HepG2 (cell line): ENCODE results near the gene ATP10D. TPM values are rescaled to one million over a fixed set of nuclear protein-coding genes. Genes with fewer than 3 reads are reported as not detected.

Source experiments
- ATF6 ChIP-seq: sonication (generic); formaldehyde crosslinking; conservative IDR thresholded peaks from 2 replicates; pipeline ENCODE4 v1.4.0; 2020; ENCODE audit warnings: missing genetic modification reagents
- BHLHE40 ChIP-seq: IDR thresholded peaks from 2 replicates; pipeline ENCODE4 v1.6.1; 2011; ENCODE audit warnings: low read length, improper control_type of control experiment
- CSRNP2 ChIP-seq: sonication (generic); formaldehyde crosslinking; conservative IDR thresholded peaks from 2 replicates; pipeline ENCODE4 v1.8.0; 2022; ENCODE audit warnings: low read depth, missing genetic modification reagents
- GABPA ChIP-seq, 2 experiments: IDR thresholded peaks; 2 replicates each; pipeline ENCODE4 v1.6.1; 2011 to 2016; ENCODE audit warnings: low read depth in 2 of 2, low read length in 1 of 2, missing biosample characterization in 1 of 2, missing genetic modification characterization in 1 of 2
- GFI1 ChIP-seq: sonication (generic); formaldehyde crosslinking; IDR thresholded peaks from 2 replicates; pipeline ENCODE4 v1.5.0; 2020; ENCODE audit warnings: missing genetic modification reagents, mild to moderate bottlenecking, borderline replicate concordance
- HMGXB3 ChIP-seq: sonication (generic); formaldehyde crosslinking; IDR thresholded peaks from 2 replicates; pipeline ENCODE4 v1.4.0; 2020; ENCODE audit warnings: missing genetic modification reagents, borderline replicate concordance
- HNRNPUL1 ChIP-seq: fragments of 200-400 bp; formaldehyde crosslinking; IDR thresholded peaks from 2 replicates; pipeline ENCODE4 v1.6.1; 2017; ENCODE audit warnings: low read depth, mild to moderate bottlenecking, low read length, moderate library complexity
- KLF12 ChIP-seq: sonication (generic); formaldehyde crosslinking; IDR thresholded peaks from 2 replicates; pipeline ENCODE4 v1.4.0; 2020; ENCODE audit warnings: missing genetic modification reagents, borderline replicate concordance
- LCORL ChIP-seq, 2 experiments: fragments of 450-650 bp in 1 of 2; sonication (generic) in 1 of 2; formaldehyde crosslinking in 1 of 2; IDR thresholded peaks; 2 replicates each; pipeline versions ENCODE4 v1.5.0 to v1.6.1; 2017 to 2020; ENCODE audit warnings: antibody characterized with exemption in 1 of 2, missing genetic modification reagents in 1 of 2
- MAF1 ChIP-seq: sonication (generic); formaldehyde crosslinking; IDR thresholded peaks from 2 replicates; pipeline ENCODE4 v1.5.0; 2020; ENCODE audit warnings: missing genetic modification reagents, borderline replicate concordance
- MIER3 ChIP-seq: IDR thresholded peaks from 2 replicates; pipeline ENCODE4 v1.6.1; 2016; ENCODE audit warnings: missing compliant biosample characterization, borderline replicate concordance
- NCOR1 ChIP-seq: fragments of 200-600 bp; sonication (generic); IDR thresholded peaks from 2 replicates; pipeline ENCODE4 v1.7.0; 2017; ENCODE audit warnings: antibody characterized with exemption, low read length, borderline replicate concordance
- PAXIP1 ChIP-seq: sonication (generic); formaldehyde crosslinking; conservative IDR thresholded peaks from 2 replicates; pipeline ENCODE4 v1.4.0; 2020; ENCODE audit warnings: mild to moderate bottlenecking, missing genetic modification reagents, moderate library complexity
- RXRA ChIP-seq: sonication (generic); formaldehyde crosslinking; IDR thresholded peaks from 2 replicates; pipeline ENCODE4 v1.5.1; 2020; ENCODE audit warnings: missing genetic modification reagents
- SAP130 ChIP-seq: IDR thresholded peaks from 2 replicates; pipeline ENCODE4 v1.6.1; 2016; ENCODE audit warnings: low read depth
- SNAI1 ChIP-seq: sonication (generic); formaldehyde crosslinking; IDR thresholded peaks from 2 replicates; pipeline ENCODE4 v1.5.0; 2020; ENCODE audit warnings: mild to moderate bottlenecking, missing genetic modification reagents, borderline replicate concordance
- ZFP36L1 ChIP-seq: sonication (generic); formaldehyde crosslinking; IDR thresholded peaks from 2 replicates; pipeline ENCODE4 v1.8.0; 2022; ENCODE audit warnings: mild to moderate bottlenecking, missing genetic modification reagents, moderate library complexity
- ZNF24 ChIP-seq: fragments of 450-650 bp; IDR thresholded peaks from 2 replicates; pipeline ENCODE4 v1.6.1; 2017; ENCODE audit warnings: antibody characterized with exemption, mild to moderate bottlenecking
- ZNF484 ChIP-seq: sonication (generic); formaldehyde crosslinking; IDR thresholded peaks from 2 replicates; pipeline ENCODE4 v1.5.1; 2020; ENCODE audit warnings: mild to moderate bottlenecking, low read depth, missing genetic modification reagents, borderline replicate concordance
- polyA plus RNA-seq, 8 experiments: library from polyadenylated mRNA; depleted of rRNA in 3 of 8; stranded (reverse) in 7 of 8; unstranded in 1 of 8; fragments of >200 nt; fragmentation: Illumina TruSeq in 4 of 8; extraction: Trizol in 4 of 8; gene quantifications; 2 replicates each; pipeline versions ENCODE4 v1.2.1 to v1.2.3, GENCODE V29; 2011 to 2016; ENCODE audit warnings: low read depth in 4 of 8, missing spikeins in 1 of 8, mixed read lengths in 1 of 8; ENCODE audit not compliant: insufficient read depth in 1 of 8
- total RNA-seq, 5 experiments: library from RNA; depleted of rRNA; stranded (reverse); fragments of >200 nt; fragmentation: Illumina TruSeq; extraction: Trizol; gene quantifications; 2 replicates each; pipeline ENCODE4 v1.2.3, GENCODE V29; 2016; ENCODE audit warnings: low read depth in 1 of 5

The ATP10D gene
- total and polyA plus RNA-seq, 2 of the 13 experiments (the other 11 are each of a cell fraction or from before 2014, with no cell fraction given) = 2.2 to 9.8 TPM

- TF ChIP-seq ATF6 (CRISPR knock-in tag) (no peak), RXRA (CRISPR knock-in tag) (no peak), NCOR1 (no peak), GABPA (IDR thresholded peaks at IDR 0.05; ENCODE audit: low read depth, low read length) (no peak), GABPA (CRISPR knock-in tag; IDR thresholded peaks at IDR 0.05; ENCODE audit: low read depth) (no peak), MIER3 (CRISPR knock-in tag) (no peak), ZNF24 (no peak), KLF12 (CRISPR knock-in tag) (no peak), LCORL (IDR thresholded peaks at IDR 0.05) (no peak), LCORL (CRISPR knock-in tag; IDR thresholded peaks at IDR 0.05) (0 out of 2 replicates have a peak, but pooled peaks have one; percentile 17), MAF1 (CRISPR knock-in tag) (no peak), PAXIP1 (CRISPR knock-in tag) (peak; percentile 69), ZNF484 (CRISPR knock-in tag) (no peak), HMGXB3 (CRISPR knock-in tag) (no peak), CSRNP2 (CRISPR knock-in tag) (no peak), BHLHE40 (no peak), SAP130 (no peak), SNAI1 (CRISPR knock-in tag) (no peak), ZFP36L1 (no peak), HNRNPUL1 (peak; percentile 85), GFI1 (0 out of 2 replicates have a peak, but pooled peaks have one; percentile 20)
Observed at GRCh38 chr4:47561331-47561730, 76.3 kb downstream of the ATP10D start (continued).
